Tibial nerve (tissue), 4 donors: ENCODE data around the gene MT1E. TPM values are rescaled to one million over a fixed set of nuclear protein-coding genes. Genes with fewer than 3 reads are reported as not detected.
"Not testable (repeated sequence)": the region's sequence is repeated elsewhere in the genome, so short reads cannot be mapped to it uniquely, and the experiment has no call there.

Experiments
- DNase-seq, 2 donors: peaks; one replicate each; pipeline ENCODE4 v3.0.0-alpha.2; 2019; ENCODE audit warnings: low spot score in 2 of 2
- H3K27ac ChIP-seq, 4 donors: fragments of 200-600 bp; sonication (generic) in 3 of 4; one replicate each; pipeline ENCODE4 v1.5.1; 2017 to 2019; ENCODE audit warnings: mild to moderate bottlenecking in 1 of 4
- H3K27me3 ChIP-seq, 2 donors: fragments of 200-600 bp; sonication (generic) in 1 of 2; one replicate each; pipeline versions ENCODE4 v1.5.1 to v1.6.0; 2017 to 2019
- H3K36me3 ChIP-seq, 3 donors: fragments of 200-600 bp; sonication (generic); one replicate each; pipeline ENCODE4 v1.5.1; 2018 to 2019
- H3K4me1 ChIP-seq, 4 donors: fragments of 200-600 bp; sonication (generic) in 3 of 4; one replicate each; pipeline ENCODE4 v1.5.1; 2017 to 2019
- H3K4me3 ChIP-seq, 4 donors: fragments of 200-600 bp; sonication (generic) in 3 of 4; one replicate each; pipeline ENCODE4 v1.5.1; 2017 to 2019; ENCODE audit warnings: mild to moderate bottlenecking in 1 of 4, moderate library complexity in 1 of 4
- H3K9me3 ChIP-seq, 4 donors: fragments of 200-600 bp; sonication (generic) in 3 of 4; one replicate each; pipeline ENCODE4 v1.5.1; 2017 to 2019
- CTCF ChIP-seq, 5 experiments: fragments of 200-600 bp in 3 of 5; fragments of 450-650 bp in 2 of 5; sonication (generic) in 3 of 5; IDR thresholded peaks; one replicate each; pipeline ENCODE4 v1.5.1; 2016 to 2019; ENCODE audit warnings: antibody characterized with exemption in 5 of 5, mild to moderate bottlenecking in 3 of 5, moderate library complexity in 2 of 5
- EP300 ChIP-seq, 2 donors: sonication (generic); formaldehyde crosslinking; IDR thresholded peaks; one replicate each; pipeline ENCODE4 v1.6.1; 2017; ENCODE audit warnings: antibody characterized with exemption in 2 of 2, mild to moderate bottlenecking in 1 of 2
- POLR2A ChIP-seq, 2 donors: fragments of 450-650 bp; IDR thresholded peaks; one replicate each; pipeline ENCODE4 v1.6.1; 2017; ENCODE audit warnings: antibody characterized with exemption in 2 of 2, mild to moderate bottlenecking in 2 of 2, moderate library complexity in 2 of 2
- WGBS, 2 donors: methylation state at CpG; one replicate each; pipeline ENCODE4 v1.1.5; 2018; 5-methylcytosine and 5-hydroxymethylcytosine counted together
- total RNA-seq, 4 donors: library from RNA; depleted of rRNA; stranded (reverse); fragments of >200 nt; gene quantifications; one replicate each; pipeline ENCODE4 v1.1.0, GENCODE V29; 2016

MT1E gene
- total RNA-seq, 4 donors from 2014 or later, result 229 to 1,068 (median 290) TPM

- no peaks in the 10 kb centered on the region for H3K27me3 ChIP-seq
- DNase-seq, result no peak
- H3K4me1 ChIP-seq, result peaks cover 0 to 25% (median 12%) of the 10 kb centered on the region in 4 donors
- no peaks in the 10 kb centered on the region for H3K36me3 ChIP-seq
- no peak for TF ChIP-seq POLR2A (IDR thresholded peaks at IDR 0.05)
- no peak overlapping the region for H3K4me3 ChIP-seq
- WGBS, 2 donors, result 85 to 92% methylated on average over 7 of the region's 8 CpGs
- H3K27ac ChIP-seq, result no peak overlapping the region
- no peaks in the 10 kb centered on the region for H3K9me3 ChIP-seq
Measured at GRCh38 chr16:56620339-56620897, 5.2 kb upstream of the MT1E start.

GRCh38 chr16:56621665-56622445 is 3.7 kb upstream of the MT1E start:
- H3K36me3 ChIP-seq, DNase-seq, H3K4me3 ChIP-seq, H3K27me3 ChIP-seq, H3K9me3 ChIP-seq: not testable (repeated sequence)
- peaks cover 0 to 35% (median 15%) of the 10 kb centered on the region in 4 donors for H3K4me1 ChIP-seq
- WGBS, 2 donors, result 56 to 66% methylated on average over 4 of the region's 4 CpGs
- peak overlapping the region in 2 of 4 donors; percentile 28 to 29 for H3K27ac ChIP-seq

GRCh38 chr16:56623184-56623583 is 2.4 kb upstream of the MT1E start:
- peaks cover 0 to 29% (median 8%) of the 10 kb centered on the region in 4 donors for H3K4me1 ChIP-seq
- not testable (repeated sequence) for DNase-seq, H3K27ac ChIP-seq, H3K27me3 ChIP-seq, H3K9me3 ChIP-seq, H3K4me3 ChIP-seq, H3K36me3 ChIP-seq
- WGBS, 2 donors, result 92 to 94% methylated on average over 5 of the region's 5 CpGs

GRCh38 chr16:56623637-56624036 is 1.9 kb upstream of the MT1E start:
- 83 to 88% methylated on average over 2 of the region's 2 CpGs for WGBS, 2 donors
- TF ChIP-seq EP300 (IDR thresholded peaks at IDR 0.05), result no peak
- no peak for TF ChIP-seq CTCF (IDR thresholded peaks at IDR 0.05)
- no peak for TF ChIP-seq POLR2A (IDR thresholded peaks at IDR 0.05)
- Histone ChIP-seq H3K4me3 (no peak overlapping the region), H3K9me3 (no peaks in the 10 kb centered on the region), H3K27me3 (no peaks in the 10 kb centered on the region), H3K36me3 (no peaks in the 10 kb centered on the region), H3K27ac (no peak overlapping the region), H3K4me1 (peaks cover 0 to 30% (median 7%) of the 10 kb centered on the region in 4 donors)
- no peak for DNase-seq

GRCh38 chr16:56625943-56626654 is 518 bp downstream of the MT1E start:
- TF ChIP-seq CTCF (IDR thresholded peaks at IDR 0.05) (no peak), POLR2A (IDR thresholded peaks at IDR 0.05) (peak in 1 of 2 donors; percentile 4)
- peak overlapping the region; percentile 48 to 70 (median 66) for H3K4me3 ChIP-seq
- H3K36me3 ChIP-seq, result no peaks in the 10 kb centered on the region
- H3K27ac ChIP-seq, result peak overlapping the region; percentile 72 to 96 (median 90)
- H3K27me3 ChIP-seq, result no peaks in the 10 kb centered on the region
- 24 to 30% methylated on average over 16 of the region's 16 CpGs for WGBS, 2 donors
- peaks cover 0 to 35% (median 7%) of the 10 kb centered on the region in 4 donors for H3K4me1 ChIP-seq
- DNase-seq, result peak in 1 of 2 donors; percentile 40
- no peaks in the 10 kb centered on the region for H3K9me3 ChIP-seq

GRCh38 chr16:56626685-56627084 is 1.1 kb downstream of the MT1E start:
- WGBS, 2 donors, result 53 to 57% methylated on average over 7 of the region's 7 CpGs
- H3K27me3 ChIP-seq, result no peaks in the 10 kb centered on the region
- TF ChIP-seq EP300 (IDR thresholded peaks at IDR 0.05), result no peak

More at GRCh38 chr16:56626685-56627084, 1.1 kb downstream of the MT1E start:
- no peaks in the 10 kb centered on the region for H3K9me3 ChIP-seq
- H3K27ac ChIP-seq, result peak overlapping the region; percentile 72 to 96 (median 90)
- no peak for DNase-seq
- peaks cover 0 to 38% (median 9%) of the 10 kb centered on the region in 4 donors for H3K4me1 ChIP-seq
- H3K4me3 ChIP-seq, result peak overlapping the region; percentile 48 to 70 (median 66)
- H3K36me3 ChIP-seq, result no peaks in the 10 kb centered on the region
